Duodenal mucosa (tissue), 2 donors: ENCODE results near the gene LRRC8C.

Experiments used
- H3K27ac ChIP-seq: one replicate; pipeline ENCODE4 v1.7.0; 2013; ENCODE audit warnings: low read depth, low read length
- H3K27me3 ChIP-seq, 2 donors: one replicate each; pipeline ENCODE4 v1.7.0; 2013; ENCODE audit warnings: low read length in 2 of 2, control low read depth in 1 of 2; ENCODE audit not compliant: insufficient read depth in 2 of 2, control insufficient read depth in 1 of 2
- H3K36me3 ChIP-seq, 2 donors: one replicate each; pipeline ENCODE4 v1.7.0; 2013; ENCODE audit warnings: low read length in 2 of 2, control low read depth in 1 of 2; ENCODE audit not compliant: insufficient read depth in 2 of 2, control insufficient read depth in 1 of 2
- H3K4me1 ChIP-seq, 2 donors: one replicate each; pipeline ENCODE4 v1.7.0; 2013; ENCODE audit warnings: low read length in 2 of 2, control low read depth in 1 of 2; ENCODE audit not compliant: insufficient read depth in 2 of 2, control insufficient read depth in 1 of 2
- H3K4me3 ChIP-seq, 2 donors: one replicate each; pipeline ENCODE4 v1.7.0; 2013; ENCODE audit warnings: low read length in 2 of 2, low read depth in 1 of 2
- H3K9ac ChIP-seq, 2 donors: one replicate each; pipeline ENCODE4 v1.7.0; 2013; ENCODE audit warnings: low read length in 2 of 2, low read depth in 1 of 2
- H3K9me3 ChIP-seq, 2 donors: one replicate each; pipeline ENCODE4 v1.7.0; 2013; ENCODE audit warnings: low read length in 2 of 2, control low read depth in 1 of 2; ENCODE audit not compliant: control insufficient read depth in 1 of 2

LRRC8C gene

GRCh38 chr1:89670711-89671110 is 37.8 kb downstream of the LRRC8C start:
- Histone ChIP-seq H3K4me1 (peaks cover 0 to 7% of the 10 kb centered on the region in 2 donors), H3K9ac (no peak overlapping the region), H3K36me3 (no peaks in the 10 kb centered on the region), H3K9me3 (no peaks in the 10 kb centered on the region), H3K27me3 (no peaks in the 10 kb centered on the region), H3K27ac (no peak overlapping the region), H3K4me3 (no peak overlapping the region)

- Histone ChIP-seq H3K4me1 (peaks cover 0 to 7% of the 10 kb centered on the region in 2 donors), H3K27ac (no peak overlapping the region), H3K9ac (no peak overlapping the region), H3K36me3 (no peaks in the 10 kb centered on the region), H3K4me3 (no peak overlapping the region), H3K27me3 (no peaks in the 10 kb centered on the region), H3K9me3 (no peaks in the 10 kb centered on the region)
Observed at GRCh38 chr1:89671775-89672488, 39.0 kb downstream of the LRRC8C start.

- Histone ChIP-seq H3K4me3 (no peak overlapping the region), H3K9ac (no peak overlapping the region), H3K36me3 (no peaks in the 10 kb centered on the region), H3K9me3 (no peaks in the 10 kb centered on the region), H3K4me1 (peaks cover 0 to 7% of the 10 kb centered on the region in 2 donors), H3K27ac (no peak overlapping the region), H3K27me3 (no peaks in the 10 kb centered on the region)
Observed at GRCh38 chr1:89672489-89673183, 39.7 kb downstream of the LRRC8C start.

- no peaks in the 10 kb centered on the region for H3K36me3 ChIP-seq
- peaks cover 0 to 7% of the 10 kb centered on the region in 2 donors for H3K4me1 ChIP-seq
- H3K27ac ChIP-seq, result no peak overlapping the region
- no peak overlapping the region for H3K4me3 ChIP-seq
- H3K9me3 ChIP-seq, result no peaks in the 10 kb centered on the region
- no peak overlapping the region for H3K9ac ChIP-seq
- H3K27me3 ChIP-seq, result no peaks in the 10 kb centered on the region
Observed at GRCh38 chr1:89673251-89673650, 40.3 kb downstream of the LRRC8C start.

GRCh38 chr1:89675677-89676076 is 42.8 kb downstream of the LRRC8C start:
- H3K9me3 ChIP-seq, result no peaks in the 10 kb centered on the region
- H3K4me1 ChIP-seq, result peaks cover 0 to 7% of the 10 kb centered on the region in 2 donors

GRCh38 chr1:89681045-89681729 is 48.3 kb downstream of the LRRC8C start:
- Histone ChIP-seq H3K27me3 (no peaks in the 10 kb centered on the region), H3K9me3 (no peaks in the 10 kb centered on the region), H3K4me3 (no peak overlapping the region), H3K36me3 (no peaks in the 10 kb centered on the region), H3K9ac (no peak overlapping the region), H3K4me1 (no peaks in the 10 kb centered on the region), H3K27ac (no peak overlapping the region)

More at GRCh38 chr1:89675677-89676076, 42.8 kb downstream of the LRRC8C start:
- Histone ChIP-seq H3K36me3 (no peaks in the 10 kb centered on the region), H3K27ac (no peak overlapping the region), H3K9ac (no peak overlapping the region), H3K27me3 (no peaks in the 10 kb centered on the region), H3K4me3 (no peak overlapping the region)

GRCh38 chr1:89682611-89683010 is 49.7 kb downstream of the LRRC8C start:
- no peaks in the 10 kb centered on the region for H3K9me3 ChIP-seq

GRCh38 chr1:89685461-89685860 is 52.5 kb downstream of the LRRC8C start:
- H3K27me3 ChIP-seq, result no peaks in the 10 kb centered on the region
- H3K4me3 ChIP-seq, result no peak overlapping the region
- H3K4me1 ChIP-seq, result no peaks in the 10 kb centered on the region
- H3K27ac ChIP-seq, result no peak overlapping the region
- no peak overlapping the region for H3K9ac ChIP-seq
- H3K9me3 ChIP-seq, result no peaks in the 10 kb centered on the region
- H3K36me3 ChIP-seq, result no peaks in the 10 kb centered on the region

More at GRCh38 chr1:89682611-89683010, 49.7 kb downstream of the LRRC8C start:
- H3K27me3 ChIP-seq, result no peaks in the 10 kb centered on the region
- no peak overlapping the region for H3K27ac ChIP-seq
- H3K4me3 ChIP-seq, result no peak overlapping the region
- no peaks in the 10 kb centered on the region for H3K36me3 ChIP-seq
- H3K4me1 ChIP-seq, result no peaks in the 10 kb centered on the region
- no peak overlapping the region for H3K9ac ChIP-seq

GRCh38 chr1:89686520-89686919 is 53.6 kb downstream of the LRRC8C start:
- Histone ChIP-seq H3K27me3 (no peaks in the 10 kb centered on the region), H3K4me1 (no peaks in the 10 kb centered on the region), H3K9ac (no peak overlapping the region), H3K9me3 (no peaks in the 10 kb centered on the region), H3K27ac (no peak overlapping the region), H3K4me3 (no peak overlapping the region), H3K36me3 (no peaks in the 10 kb centered on the region)

- Histone ChIP-seq H3K27ac (no peak overlapping the region), H3K4me3 (no peak overlapping the region), H3K4me1 (peaks cover 0 to under 1% of the 10 kb centered on the region in 2 donors), H3K9me3 (no peaks in the 10 kb centered on the region), H3K9ac (no peak overlapping the region), H3K36me3 (no peaks in the 10 kb centered on the region), H3K27me3 (no peaks in the 10 kb centered on the region)
Observed at GRCh38 chr1:89687254-89687653, 54.3 kb downstream of the LRRC8C start.
